ENCODE data around the gene ASPG. TPM values are rescaled to one million over a fixed set of nuclear protein-coding genes. Genes with fewer than 3 reads are reported as not detected.
A peak's percentile ranks its signal among the peaks of the same experiment; 100 is the strongest.

Gene ASPG
- total and polyA plus RNA-seq, 9 donors: 0.45 to 28.8 (median 18.7) TPM

GRCh38 chr14:104146651-104147345 is 61.3 kb downstream of the ASPG start:
- no peak overlapping the region for H3K4me3 ChIP-seq
- H3K9me3 ChIP-seq: no peaks in the 10 kb centered on the region
- H3K36me3 ChIP-seq: no peaks in the 10 kb centered on the region
- H3K27me3 ChIP-seq: no peaks in the 10 kb centered on the region
- no peak overlapping the region for H3K27ac ChIP-seq
- no peak for TF ChIP-seq EP300 (IDR thresholded peaks at IDR 0.05)
- no peak for TF ChIP-seq CTCF (IDR thresholded peaks at IDR 0.05)
- no peak for TF ChIP-seq POLR2A (IDR thresholded peaks at IDR 0.05)
- intact Hi-C loops (cut with DNase I): no loop called here
- peak in 2 of 5 donors; percentile 12 to 13 for DNase-seq
- peaks cover 7% of the 10 kb centered on the region for H3K4me1 ChIP-seq (ENCODE audit: insufficient read depth)
- 91 to 92% (median 92%) methylated on average over 22 of the region's 22 CpGs for WGBS, 3 donors

- H3K27me3 ChIP-seq: no peaks in the 10 kb centered on the region
- WGBS, 3 donors: 87 to 91% (median 88%) methylated on average over 26 to 28 of the region's 28 CpGs
These were observed 62.0 kb downstream of the ASPG start for GRCh38 chr14:104147346-104148125.

GRCh38 chr14:104148433-104149277 is 63.2 kb downstream of the ASPG start:
- Histone ChIP-seq H3K4me1 (ENCODE audit: insufficient read depth) (peaks cover 7% of the 10 kb centered on the region), H3K9me3 (no peaks in the 10 kb centered on the region), H3K27me3 (no peaks in the 10 kb centered on the region), H3K27ac (peak overlapping the region in 1 of 2 donors; percentile 2), H3K36me3 (no peaks in the 10 kb centered on the region), H3K4me3 (no peak overlapping the region)
- 72 to 89% (median 74%) methylated on average over 15 to 22 of the region's 22 CpGs for WGBS, 3 donors
- intact Hi-C loops (cut with DNase I): no loop called here
- DNase-seq: peak in 1 of 5 donors; percentile 22
- TF ChIP-seq CTCF (IDR thresholded peaks at IDR 0.05) (no peak), EP300 (IDR thresholded peaks at IDR 0.05) (no peak), POLR2A (IDR thresholded peaks at IDR 0.05) (no peak)

More at GRCh38 chr14:104147346-104148125, 62.0 kb downstream of the ASPG start:
- Histone ChIP-seq H3K4me3 (no peak overlapping the region), H3K4me1 (ENCODE audit: insufficient read depth) (peaks cover 7% of the 10 kb centered on the region), H3K27ac (no peak overlapping the region), H3K36me3 (no peaks in the 10 kb centered on the region), H3K9me3 (no peaks in the 10 kb centered on the region)
- TF ChIP-seq CTCF (IDR thresholded peaks at IDR 0.05): no peak
- TF ChIP-seq EP300 (IDR thresholded peaks at IDR 0.05): no peak
- no peak for TF ChIP-seq POLR2A (IDR thresholded peaks at IDR 0.05)
- intact Hi-C loops (cut with DNase I): no loop called here
- peak in 3 of 5 donors; percentile 13 to 36 (median 20) for DNase-seq

GRCh38 chr14:104149278-104149595 is 63.7 kb downstream of the ASPG start:
- Histone ChIP-seq H3K36me3 (no peaks in the 10 kb centered on the region), H3K4me1 (ENCODE audit: insufficient read depth) (peaks cover 7% of the 10 kb centered on the region), H3K27ac (no peak overlapping the region), H3K9me3 (no peaks in the 10 kb centered on the region), H3K27me3 (no peaks in the 10 kb centered on the region), H3K4me3 (no peak overlapping the region)
- TF ChIP-seq EP300 (IDR thresholded peaks at IDR 0.05): no peak
- TF ChIP-seq POLR2A (IDR thresholded peaks at IDR 0.05): no peak
- TF ChIP-seq CTCF (IDR thresholded peaks at IDR 0.05): no peak
- 83 to 92% (median 88%) methylated on average over 6 to 11 of the region's 11 CpGs for WGBS, 3 donors
- intact Hi-C loops (cut with DNase I): no loop called here
- peak in 1 of 5 donors; percentile 29 for DNase-seq

All from ovary (tissue), 9 donors.